Endodermal cell (in vitro differentiated cells): Measurements from ENCODE around the gene PARN. TPM values are rescaled to one million over a fixed set of nuclear protein-coding genes. Genes with fewer than 3 reads are reported as not detected.

Experiments
- DNase-seq: peaks from one replicate; pipeline ENCODE4 v3.0.0-alpha.2; 2017
- H3K27ac ChIP-seq: 2 replicates; pipeline ENCODE4 v1.5.1; 2013; ENCODE audit warnings: mild to moderate bottlenecking, low read depth, low read length, moderate library complexity
- H3K27me3 ChIP-seq: 2 replicates; pipeline ENCODE4 v1.6.1; 2013; ENCODE audit warnings: mild to moderate bottlenecking, low read length, moderate library complexity; ENCODE audit not compliant: insufficient read depth, control insufficient read depth, poor library complexity, severe bottlenecking
- H3K36me3 ChIP-seq: 2 replicates; pipeline ENCODE4 v1.7.0; 2013; ENCODE audit warnings: mild to moderate bottlenecking, low read length, moderate library complexity; ENCODE audit not compliant: control insufficient read depth, insufficient read depth
- H3K4me1 ChIP-seq: one replicate; pipeline ENCODE4 v1.7.0; 2013; ENCODE audit warnings: low read length; ENCODE audit not compliant: control insufficient read depth, insufficient read depth
- H3K4me3 ChIP-seq: 2 replicates; pipeline ENCODE4 v1.5.1; 2013; ENCODE audit warnings: mild to moderate bottlenecking, low read length, moderate library complexity
- H3K9ac ChIP-seq: 2 replicates; pipeline ENCODE4 v1.6.1; 2013; ENCODE audit warnings: mild to moderate bottlenecking, low read length, moderate library complexity; ENCODE audit not compliant: poor library complexity, severe bottlenecking; ENCODE audit errors: extremely low read depth
- H3K9me3 ChIP-seq: 2 replicates; pipeline ENCODE4 v1.6.1; 2013; ENCODE audit warnings: mild to moderate bottlenecking, low read length, moderate library complexity; ENCODE audit not compliant: control insufficient read depth
- H3K27ac Mint-ChIP-seq: 2 replicates; pipeline ENCODE4 v1.8.0; 2020; ENCODE audit warnings: mixed read lengths
- H3K27me3 Mint-ChIP-seq: 2 replicates; pipeline ENCODE4 v1.8.0; 2021; ENCODE audit warnings: mild to moderate bottlenecking, mixed read lengths; ENCODE audit not compliant: insufficient read depth
- H3K36me3 Mint-ChIP-seq: 2 replicates; pipeline ENCODE4 v1.8.0; 2020; ENCODE audit warnings: low read depth, mixed read lengths
- H3K4me1 Mint-ChIP-seq: 2 replicates; pipeline ENCODE4 v1.8.0; 2020; ENCODE audit warnings: mixed read lengths
- H3K4me3 Mint-ChIP-seq: 2 replicates; pipeline ENCODE4 v1.8.0; 2020; ENCODE audit warnings: mild to moderate bottlenecking, moderate library complexity, mixed read lengths
- H3K9me3 Mint-ChIP-seq: 2 replicates; pipeline ENCODE4 v1.8.0; 2020; ENCODE audit warnings: mild to moderate bottlenecking, mixed read lengths
- WGBS, 2 experiments: methylation state at CpG; one replicate each; pipeline versions ENCODE4 v1.1.5 to v1.1.7; 2013; ENCODE audit warnings: missing lambda C conversion rate in 2 of 2, mixed read lengths in 1 of 2; ENCODE audit not compliant: insufficient coverage in 1 of 2, insufficient read length in 1 of 2; 5-methylcytosine and 5-hydroxymethylcytosine counted together
- total RNA-seq, 2 donors: library from RNA; stranded (reverse); fragmentation: NEBNext Ultra II Directional in 1 of 2; extraction: Animal tissue kit (Norgen Biotek cat#: 25700) in 1 of 2; gene quantifications; 2 replicates in 1 of 2; 3 replicates in 1 of 2; pipeline ENCODE4 v1.2.1, GENCODE V29; 2021
- TF ChIP-seq, protein P1 (sequence below): fragments of 200-600 bp; sonication (generic); conservative IDR thresholded peaks from 2 replicates; pipeline ENCODE4 v1.5.0; 2021; ENCODE audit warnings: antibody characterized with exemption, mild to moderate bottlenecking

The PARN gene
- total RNA-seq, 2 donors from 2014 or later, result 43.7 to 45.7 TPM

DNA sequence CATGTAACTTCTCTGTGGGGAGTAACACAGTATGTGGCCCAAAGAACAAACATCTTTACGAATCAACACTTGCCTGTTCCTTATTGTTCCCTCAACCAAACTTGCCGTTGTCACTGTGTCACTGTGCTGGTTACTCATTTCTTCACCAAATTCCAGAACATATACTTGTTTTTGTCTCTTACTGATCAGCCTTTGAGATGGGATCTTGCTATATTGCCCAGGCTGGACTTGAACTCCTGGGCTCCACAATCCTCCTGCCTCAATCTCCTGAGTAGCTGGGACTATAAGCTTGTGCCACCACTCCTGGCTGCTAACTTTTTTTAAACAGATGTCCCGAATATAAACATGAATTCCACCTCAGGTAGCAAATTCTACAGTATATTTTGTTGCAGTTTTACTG, 115.1 kb downstream of the PARN start:
- H3K36me3 ChIP-seq, result no peaks in the 10 kb centered on the region
- H3K9me3 ChIP-seq, result no peaks in the 10 kb centered on the region
- H3K9ac ChIP-seq, result no peak overlapping the region
- no peak overlapping the region for H3K4me3 ChIP-seq
- TF ChIP-seq, protein P1, sequence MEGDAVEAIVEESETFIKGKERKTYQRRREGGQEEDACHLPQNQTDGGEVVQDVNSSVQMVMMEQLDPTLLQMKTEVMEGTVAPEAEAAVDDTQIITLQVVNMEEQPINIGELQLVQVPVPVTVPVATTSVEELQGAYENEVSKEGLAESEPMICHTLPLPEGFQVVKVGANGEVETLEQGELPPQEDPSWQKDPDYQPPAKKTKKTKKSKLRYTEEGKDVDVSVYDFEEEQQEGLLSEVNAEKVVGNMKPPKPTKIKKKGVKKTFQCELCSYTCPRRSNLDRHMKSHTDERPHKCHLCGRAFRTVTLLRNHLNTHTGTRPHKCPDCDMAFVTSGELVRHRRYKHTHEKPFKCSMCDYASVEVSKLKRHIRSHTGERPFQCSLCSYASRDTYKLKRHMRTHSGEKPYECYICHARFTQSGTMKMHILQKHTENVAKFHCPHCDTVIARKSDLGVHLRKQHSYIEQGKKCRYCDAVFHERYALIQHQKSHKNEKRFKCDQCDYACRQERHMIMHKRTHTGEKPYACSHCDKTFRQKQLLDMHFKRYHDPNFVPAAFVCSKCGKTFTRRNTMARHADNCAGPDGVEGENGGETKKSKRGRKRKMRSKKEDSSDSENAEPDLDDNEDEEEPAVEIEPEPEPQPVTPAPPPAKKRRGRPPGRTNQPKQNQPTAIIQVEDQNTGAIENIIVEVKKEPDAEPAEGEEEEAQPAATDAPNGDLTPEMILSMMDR, result no peak
- WGBS, 2 experiments, result 83% methylated on average over 2 to 3 of the region's 3 CpGs
- H3K4me1 Mint-ChIP-seq, result peaks cover 32% of the 10 kb centered on the region
- peaks cover 10% of the 10 kb centered on the region for H3K4me1 ChIP-seq
- DNase-seq, result no peak
- H3K27me3 ChIP-seq, result no peaks in the 10 kb centered on the region
- H3K4me3 Mint-ChIP-seq, result no peak overlapping the region
- no peaks in the 10 kb centered on the region for H3K27me3 Mint-ChIP-seq
- H3K27ac Mint-ChIP-seq, result no peak overlapping the region
- no peak overlapping the region for H3K27ac ChIP-seq
- H3K36me3 Mint-ChIP-seq, result peaks cover 10% of the 10 kb centered on the region
- no peaks in the 10 kb centered on the region for H3K9me3 Mint-ChIP-seq

DNA sequence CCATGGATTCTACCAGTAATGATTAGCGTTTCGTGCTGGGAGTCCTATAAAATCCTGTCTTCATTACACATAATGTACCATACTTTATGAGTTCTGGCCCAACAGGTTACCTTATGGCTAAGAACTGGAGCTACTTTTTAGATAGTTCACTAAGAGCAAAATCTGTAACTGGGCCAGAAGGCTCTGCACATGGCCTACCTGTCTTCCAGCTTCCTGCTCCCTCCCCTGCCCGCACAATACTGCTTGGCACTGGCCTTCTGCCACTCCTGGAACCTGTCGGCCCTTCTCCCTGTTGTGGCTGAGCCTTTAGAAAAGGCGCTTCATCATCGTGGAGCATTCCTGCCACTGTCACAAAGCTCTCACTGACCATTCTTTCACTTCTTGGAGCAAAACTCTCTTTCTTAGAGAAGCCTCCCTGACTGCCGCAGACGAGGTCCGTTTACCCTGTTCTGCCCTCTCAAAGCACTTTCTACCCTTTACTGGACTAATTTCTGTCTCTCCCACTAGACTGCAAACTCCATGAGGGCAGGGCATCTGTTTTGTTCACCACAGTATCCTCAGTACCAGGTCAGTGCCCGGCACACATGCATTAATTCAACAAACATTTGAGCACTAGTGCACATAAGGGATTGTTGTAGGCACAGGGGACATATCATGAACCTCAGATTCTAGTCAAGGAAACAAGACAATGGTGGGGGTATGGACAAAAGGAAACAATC, 116.5 kb downstream of the PARN start:
- Mint-ChIP-seq H3K27ac (peak overlapping the region; percentile 8), H3K4me3 (no peak overlapping the region), H3K4me1 (peaks cover 36% of the 10 kb centered on the region), H3K27me3 (no peaks in the 10 kb centered on the region), H3K36me3 (peaks cover 10% of the 10 kb centered on the region), H3K9me3 (no peaks in the 10 kb centered on the region)
- no peak overlapping the region for H3K9ac ChIP-seq
- H3K36me3 ChIP-seq, result no peaks in the 10 kb centered on the region
- H3K4me1 ChIP-seq, result peaks cover 18% of the 10 kb centered on the region
- TF ChIP-seq, protein P1, result no peak
- no peak overlapping the region for H3K4me3 ChIP-seq
- no peaks in the 10 kb centered on the region for H3K27me3 ChIP-seq
- 94% methylated on average over 9 to 10 of the region's 10 CpGs for WGBS, 2 experiments
- H3K27ac ChIP-seq, result no peak overlapping the region
- no peak for DNase-seq
- no peaks in the 10 kb centered on the region for H3K9me3 ChIP-seq

DNA sequence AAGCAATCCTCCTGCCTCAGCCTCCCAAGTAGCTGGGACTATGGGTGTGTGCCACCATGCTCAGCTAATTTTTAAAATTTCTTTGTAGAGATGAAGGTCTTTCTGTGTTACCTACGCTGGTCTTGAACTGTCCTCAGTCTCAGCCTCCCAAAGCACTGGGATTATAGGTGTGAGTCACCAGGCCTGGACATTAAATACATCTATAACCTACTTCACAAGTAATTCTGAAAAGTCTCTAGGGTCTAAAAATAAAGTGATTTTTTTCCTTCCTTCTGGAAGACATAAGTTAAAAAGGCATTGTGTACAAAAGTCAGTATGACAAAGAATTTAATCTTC, 118.3 kb downstream of the PARN start:
- Histone ChIP-seq H3K27me3 (no peaks in the 10 kb centered on the region), H3K36me3 (no peaks in the 10 kb centered on the region), H3K9ac (no peak overlapping the region), H3K4me1 (peaks cover 18% of the 10 kb centered on the region), H3K4me3 (no peak overlapping the region), H3K27ac (no peak overlapping the region), H3K9me3 (no peaks in the 10 kb centered on the region)
- Mint-ChIP-seq H3K27me3 (no peaks in the 10 kb centered on the region), H3K4me1 (peaks cover 36% of the 10 kb centered on the region), H3K36me3 (peaks cover 11% of the 10 kb centered on the region), H3K27ac (peak overlapping the region; percentile 24), H3K9me3 (no peaks in the 10 kb centered on the region), H3K4me3 (no peak overlapping the region)
- 88 to 100% methylated on average over 1 of the region's 1 CpG for WGBS, 2 experiments
- DNase-seq, result no peak
- TF ChIP-seq, protein P1, result no peak
